ENCODE results near the gene RPS6KA3.

The RPS6KA3 gene

GRCh38 chrX:20231598-20231997 is 35.1 kb downstream of the RPS6KA3 start:
- Histone ChIP-seq H2AFZ (ENCODE audit: low read depth, low read length) (no peak overlapping the region), H3K4me1 (ENCODE audit: low read length) (peaks cover 12% of the 10 kb centered on the region), H3K4me3 (ENCODE audit: low read length) (no peak overlapping the region), H4K20me1 (ENCODE audit: insufficient read depth, low read length) (peaks cover 20% of the 10 kb centered on the region), H3K9ac (ENCODE audit: low read length) (no peak overlapping the region), H3K27me3 (ENCODE audit: low read depth, low read length) (no peaks in the 10 kb centered on the region), H3K9me3 (ENCODE audit: insufficient read depth, low read length) (no peaks in the 10 kb centered on the region), H3K4me2 (ENCODE audit: low read length) (no peak overlapping the region), H3K27ac (ENCODE audit: low read length) (no peak overlapping the region), H3K79me2 (ENCODE audit: low read length) (peaks cover 10% of the 10 kb centered on the region), H3K36me3 (replicated peaks; ENCODE audit: low read depth, low read length) (peaks cover 39% of the 10 kb centered on the region)
- TF ChIP-seq EZH2phosphoT487 (IDR thresholded peaks at IDR 0.05; ENCODE audit: low read depth) (no peak), CTCF (IDR thresholded peaks at IDR 0.05; ENCODE audit: low read depth, low read length) (no peak)

- TF ChIP-seq EZH2phosphoT487 (IDR thresholded peaks at IDR 0.05; ENCODE audit: low read depth): no peak
- TF ChIP-seq CTCF (IDR thresholded peaks at IDR 0.05; ENCODE audit: low read depth, low read length): no peak
- Histone ChIP-seq H3K36me3 (replicated peaks; ENCODE audit: low read depth, low read length) (peaks cover 33% of the 10 kb centered on the region), H3K4me1 (ENCODE audit: low read length) (peaks cover 17% of the 10 kb centered on the region), H3K27me3 (ENCODE audit: low read depth, low read length) (no peaks in the 10 kb centered on the region), H4K20me1 (ENCODE audit: insufficient read depth, low read length) (peaks cover 26% of the 10 kb centered on the region), H2AFZ (ENCODE audit: low read depth, low read length) (no peak overlapping the region), H3K27ac (ENCODE audit: low read length) (no peak overlapping the region), H3K9ac (ENCODE audit: low read length) (no peak overlapping the region), H3K9me3 (ENCODE audit: insufficient read depth, low read length) (no peaks in the 10 kb centered on the region), H3K4me3 (ENCODE audit: low read length) (no peak overlapping the region; the same call in 1 of the 2 replicates), H3K4me2 (ENCODE audit: low read length) (peak overlapping the region; percentile 49), H3K79me2 (ENCODE audit: low read length) (peaks cover 2% of the 10 kb centered on the region; the same call in 1 of the 2 replicates)
These were observed 36.3 kb downstream of the RPS6KA3 start for GRCh38 chrX:20230406-20230805.

GRCh38 chrX:20229155-20229554 is 37.6 kb downstream of the RPS6KA3 start:
- Histone ChIP-seq H3K4me3 (ENCODE audit: low read length) (no peak overlapping the region), H2AFZ (ENCODE audit: low read depth, low read length) (no peak overlapping the region), H3K27me3 (ENCODE audit: low read depth, low read length) (no peaks in the 10 kb centered on the region), H3K27ac (ENCODE audit: low read length) (no peak overlapping the region), H3K9ac (ENCODE audit: low read length) (no peak overlapping the region), H3K4me2 (ENCODE audit: low read length) (no peak overlapping the region), H3K4me1 (ENCODE audit: low read length) (peaks cover 27% of the 10 kb centered on the region), H3K79me2 (ENCODE audit: low read length) (0 out of 2 replicates have a peak, but pooled peaks cover under 1% of the 10 kb centered on the region), H3K36me3 (replicated peaks; ENCODE audit: low read depth, low read length) (peaks cover 24% of the 10 kb centered on the region), H3K9me3 (ENCODE audit: insufficient read depth, low read length) (no peaks in the 10 kb centered on the region), H4K20me1 (ENCODE audit: insufficient read depth, low read length) (peaks cover 29% of the 10 kb centered on the region)
- no peak for TF ChIP-seq EZH2phosphoT487 (IDR thresholded peaks at IDR 0.05; ENCODE audit: low read depth)
- TF ChIP-seq CTCF (IDR thresholded peaks at IDR 0.05; ENCODE audit: low read depth, low read length): no peak

GRCh38 chrX:20228245-20228644 is 38.5 kb downstream of the RPS6KA3 start:
- Histone ChIP-seq H3K9me3 (ENCODE audit: insufficient read depth, low read length) (no peaks in the 10 kb centered on the region), H3K27ac (ENCODE audit: low read length) (no peak overlapping the region), H3K9ac (ENCODE audit: low read length) (no peak overlapping the region), H2AFZ (ENCODE audit: low read depth, low read length) (no peak overlapping the region), H4K20me1 (ENCODE audit: insufficient read depth, low read length) (peaks cover 36% of the 10 kb centered on the region), H3K27me3 (ENCODE audit: low read depth, low read length) (no peaks in the 10 kb centered on the region), H3K4me1 (ENCODE audit: low read length) (peaks cover 36% of the 10 kb centered on the region), H3K4me2 (ENCODE audit: low read length) (no peak overlapping the region), H3K4me3 (ENCODE audit: low read length) (no peak overlapping the region), H3K79me2 (ENCODE audit: low read length) (peaks cover 7% of the 10 kb centered on the region), H3K36me3 (replicated peaks; ENCODE audit: low read depth, low read length) (peaks cover 19% of the 10 kb centered on the region)
- TF ChIP-seq EZH2phosphoT487 (IDR thresholded peaks at IDR 0.05; ENCODE audit: low read depth) (no peak), CTCF (IDR thresholded peaks at IDR 0.05; ENCODE audit: low read depth, low read length) (no peak)

Measured in OCI-LY3 (cell line).